Colon (tissue), 2 donors: Measurements from ENCODE around the gene TSPAN1.

ENCODE experiments used
- FAIRE-seq: peaks from 2 replicates; lab custom pipeline; 2012; peaks lifted over from hg19 to GRCh38; lab: Jason Lieb, UNC
- donor health status: control.
- donor health status: control.

The TSPAN1 gene

DNA sequence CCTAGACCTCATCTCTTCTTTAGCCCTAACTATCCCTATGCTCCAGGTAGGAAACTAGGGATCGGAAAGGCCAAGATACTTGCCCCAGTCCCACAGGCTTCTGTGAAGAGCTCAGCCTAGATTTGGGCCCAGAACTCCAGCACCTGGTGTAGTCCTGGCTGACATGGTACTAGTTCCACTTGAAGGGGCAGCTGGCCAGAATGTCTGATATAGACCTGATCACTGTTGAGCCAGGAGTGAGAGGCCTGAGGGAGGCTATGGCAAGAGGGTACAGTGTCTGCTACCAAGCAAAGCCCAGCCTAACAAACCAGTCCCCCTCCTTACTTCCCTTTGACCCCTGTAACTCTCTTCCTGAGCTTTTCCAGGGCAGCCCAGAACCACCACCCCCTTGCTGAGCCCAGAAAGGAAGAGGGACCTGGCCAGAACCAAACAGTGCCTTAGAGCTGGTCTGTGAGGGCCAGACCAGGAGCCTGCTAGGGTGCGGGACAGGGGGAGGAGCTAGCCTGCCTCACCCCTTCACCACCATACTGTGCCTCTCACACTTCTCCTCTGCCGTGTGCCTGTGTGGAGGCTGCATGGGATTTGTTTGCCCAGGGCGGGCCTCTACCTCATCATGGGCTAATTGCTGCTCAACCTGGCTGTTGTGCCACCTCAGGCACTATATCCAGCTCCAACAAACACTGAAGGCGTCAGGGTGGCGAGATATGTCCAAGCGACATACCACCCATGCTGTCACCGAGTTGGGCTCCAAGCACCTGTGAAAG, 12.4 kb downstream of the TSPAN1 start:
- no peak for FAIRE-seq

DNA sequence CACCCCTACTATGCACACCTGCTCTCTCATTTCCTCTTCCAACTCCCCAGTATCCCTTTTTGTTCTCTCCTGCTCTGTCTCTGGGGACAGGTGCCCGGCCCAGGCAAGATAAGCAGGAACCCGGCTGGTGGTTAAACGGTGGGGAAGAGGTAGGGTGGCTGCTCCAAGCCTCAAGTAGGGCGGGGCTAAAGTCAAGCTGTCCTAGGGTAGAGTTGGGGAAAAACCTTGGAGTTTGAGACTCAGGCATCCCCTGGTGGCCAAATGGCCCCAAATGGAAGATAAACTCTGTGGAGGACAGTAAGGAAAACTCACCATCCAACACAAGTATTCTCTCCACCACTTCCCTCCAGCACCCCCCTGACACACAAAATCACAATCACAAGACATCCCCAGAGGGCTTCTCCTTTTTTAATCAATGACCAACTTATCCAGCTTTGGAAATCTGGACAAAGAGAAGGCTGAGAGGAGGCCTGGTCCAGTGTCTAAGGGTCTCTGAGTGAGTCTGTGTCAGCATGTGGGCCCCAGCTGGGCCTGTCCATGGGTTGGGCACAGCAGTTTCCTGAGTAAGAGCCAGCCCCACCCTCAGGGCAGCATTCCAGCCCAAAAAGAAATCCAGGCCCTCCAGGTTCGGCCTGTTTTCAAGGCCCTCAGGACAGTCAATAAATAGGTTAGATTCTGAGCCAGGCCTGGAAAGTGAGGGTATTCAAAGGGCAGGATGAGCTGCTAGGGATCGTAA, 13.6 kb downstream of the TSPAN1 start:
- no peak for FAIRE-seq

GRCh38 chr1:46190539-46190938, 15.7 kb downstream of the TSPAN1 start:
- no peak for FAIRE-seq

- no peak for FAIRE-seq
Observed at GRCh38 chr1:46191033-46191701, 16.3 kb downstream of the TSPAN1 start.

DNA sequence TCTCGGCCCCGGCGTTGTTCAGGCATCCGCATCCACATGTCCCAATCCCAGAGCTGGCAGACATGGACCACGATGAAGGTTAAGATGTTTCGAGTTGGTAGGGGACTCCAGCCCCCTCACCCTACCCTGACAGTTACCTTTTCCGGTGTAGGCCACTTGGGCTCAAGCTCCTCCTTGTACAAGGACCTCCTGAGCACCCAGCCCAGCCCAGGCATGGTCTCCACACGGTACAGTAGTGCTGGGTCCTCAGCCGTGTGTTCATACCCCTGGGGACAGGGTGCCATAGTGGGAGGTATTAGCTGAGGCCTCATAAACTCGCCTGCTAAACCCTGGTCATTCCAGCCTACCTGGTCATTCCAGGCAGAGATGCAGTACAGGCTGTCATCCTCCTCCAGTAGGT, 17.3 kb downstream of the TSPAN1 start:
- FAIRE-seq, result no peak

DNA sequence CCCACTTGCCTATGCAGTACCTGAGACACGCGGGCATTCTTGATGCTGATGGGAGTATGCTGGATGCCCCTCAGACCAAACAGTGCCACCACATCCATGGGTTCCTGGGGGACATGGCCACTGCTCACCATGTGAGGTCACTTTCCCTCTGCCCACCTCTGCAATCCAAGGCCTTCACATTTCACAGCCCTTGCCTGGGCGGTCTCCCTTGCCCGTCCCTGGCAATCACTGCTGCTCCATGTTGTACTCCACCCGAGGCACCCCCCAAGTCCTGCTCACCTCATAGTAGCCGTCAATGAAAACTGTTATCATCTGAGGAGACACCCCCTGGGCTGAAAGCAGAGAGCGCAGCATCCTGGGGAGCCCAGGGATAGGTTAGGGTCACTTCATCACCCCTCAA, 18.4 kb downstream of the TSPAN1 start:
- FAIRE-seq, result no peak

DNA sequence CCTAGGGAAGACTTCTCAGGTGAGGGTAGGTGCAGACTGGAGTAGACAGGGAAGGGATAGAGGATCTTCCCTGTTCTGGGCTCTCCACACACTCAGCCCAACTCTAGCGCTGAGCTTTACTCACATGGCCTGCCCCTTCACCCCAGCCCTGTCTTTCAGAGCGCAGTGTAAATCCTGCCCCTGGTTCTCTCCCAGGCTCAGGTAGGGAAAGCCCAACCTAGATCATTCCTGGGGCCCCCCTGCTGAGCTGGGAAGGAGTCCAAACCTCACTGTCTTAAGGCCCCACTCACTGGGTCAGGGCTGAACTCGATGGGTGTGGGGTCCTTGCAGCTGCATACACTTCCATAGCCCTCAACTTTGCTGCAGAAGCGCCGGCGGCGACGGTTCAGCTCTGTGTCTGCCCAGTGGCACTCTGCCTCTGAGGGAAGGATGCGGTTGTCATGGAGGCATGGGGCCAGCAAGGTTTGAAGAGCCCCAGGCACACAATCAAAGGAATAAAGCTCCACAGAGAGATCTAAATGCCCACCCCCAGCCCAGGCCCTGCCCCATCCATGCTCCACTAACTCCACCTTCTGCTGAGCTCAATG, 19.2 kb downstream of the TSPAN1 start:
- no peak for FAIRE-seq

DNA sequence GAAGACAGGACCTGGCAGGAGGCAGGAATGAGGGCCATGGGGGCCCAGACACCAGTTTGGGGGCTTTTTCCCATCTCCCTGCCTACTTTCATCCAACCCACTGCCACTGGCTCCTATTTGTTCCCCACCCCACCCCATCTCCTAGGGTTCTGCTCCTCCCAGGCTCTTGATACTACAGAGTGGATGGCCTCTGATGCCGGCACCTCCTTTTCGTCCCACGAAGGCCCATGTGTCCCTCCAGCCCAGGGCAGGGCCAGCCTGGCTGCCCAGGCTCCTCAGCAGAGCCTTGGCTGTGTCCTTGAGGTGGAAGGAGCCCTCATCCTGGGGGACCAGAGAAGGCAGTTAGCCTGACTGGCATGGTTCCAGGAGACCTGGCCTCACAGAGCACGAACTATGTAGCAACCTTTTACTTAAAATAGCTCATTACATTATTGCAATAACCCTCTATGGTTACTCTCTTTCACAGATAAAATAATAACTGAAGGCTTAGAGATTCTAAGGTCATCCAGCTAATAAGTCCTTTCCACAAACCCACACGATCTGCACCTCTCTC, 19.8 kb downstream of the TSPAN1 start:
- FAIRE-seq, result no peak

GRCh38 chr1:46196609-46197008, 21.7 kb downstream of the TSPAN1 start:
- FAIRE-seq, result no peak

GRCh38 chr1:46197560-46197963, 22.7 kb downstream of the TSPAN1 start:
- FAIRE-seq, result no peak

DNA sequence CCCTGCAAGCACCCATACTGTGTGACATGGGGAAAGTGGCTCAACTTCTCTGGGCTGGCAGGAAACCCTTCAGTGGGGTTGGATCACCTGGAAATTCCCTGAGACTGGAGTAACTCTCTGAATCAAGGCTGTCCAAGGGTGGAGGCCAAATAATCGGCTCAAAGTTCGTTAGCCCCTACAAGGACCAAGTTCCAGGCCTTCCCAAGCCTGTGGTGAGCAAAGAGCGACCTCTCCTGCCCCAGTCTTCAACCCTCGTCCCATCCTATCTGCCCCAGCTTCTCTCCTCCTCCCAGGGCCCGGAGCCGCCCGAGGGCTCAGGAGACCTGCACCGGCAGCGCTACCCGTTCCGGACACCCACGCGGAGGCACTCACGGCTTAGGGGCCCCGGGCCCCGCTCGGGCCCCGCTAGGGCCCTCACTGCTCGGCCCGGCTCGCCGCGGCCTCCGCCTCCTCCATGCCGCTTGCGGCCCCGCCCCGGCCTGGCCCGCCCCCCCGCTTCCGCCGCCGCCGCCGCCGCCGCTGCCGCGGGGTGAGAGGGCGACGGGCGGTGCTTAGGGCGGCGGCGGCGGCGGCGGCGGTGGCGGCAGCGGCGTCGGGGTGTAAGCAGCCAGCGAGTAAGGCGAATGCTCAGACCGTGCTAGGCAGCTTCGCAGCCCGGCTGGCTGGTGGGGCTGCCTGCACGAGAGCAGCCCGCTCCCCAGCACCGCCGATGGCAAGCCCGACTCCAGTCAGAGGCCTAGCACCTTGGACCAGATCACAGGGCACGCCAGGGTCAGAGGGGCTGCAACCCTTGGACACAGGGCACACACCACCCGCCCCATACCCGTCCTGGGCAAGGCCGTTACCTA, 23.3 kb downstream of the TSPAN1 start, which contains the start of gene POMGNT1:
POMGNT1 (minus strand) TSS at position 471 of the 848 bp plus-strand sequence. CDS start 613 bp downstream, outside the sequence.
- FAIRE-seq, result no peak

DNA sequence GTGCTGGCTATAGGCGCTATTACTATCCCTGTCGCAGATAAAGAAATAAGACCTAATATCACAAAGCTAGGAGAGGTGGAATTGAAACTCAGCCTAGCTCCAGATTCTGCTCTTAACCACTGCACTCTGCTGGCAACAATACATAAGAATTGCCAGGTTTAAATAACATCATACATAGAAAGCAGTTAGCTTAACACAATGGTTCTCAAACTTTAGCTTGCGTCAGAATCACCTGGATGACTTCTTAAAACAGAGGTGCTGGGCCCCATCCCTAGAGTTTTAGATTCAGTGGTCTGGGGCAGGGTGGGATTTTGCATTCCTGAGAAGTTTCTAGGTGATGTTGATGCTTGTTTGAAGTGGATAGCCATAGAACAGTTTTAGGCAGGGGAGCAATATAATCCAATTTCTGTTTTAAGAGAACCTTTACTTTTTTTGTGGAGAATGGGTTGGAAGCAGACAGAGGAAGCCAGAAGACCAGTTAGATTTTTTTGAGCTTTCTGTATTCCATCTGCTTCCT, 24.4 kb downstream of the TSPAN1 start:
- FAIRE-seq, result no peak

- no peak for FAIRE-seq
Observed at GRCh38 chr1:46203738-46204405, 29.0 kb downstream of the TSPAN1 start.

DNA sequence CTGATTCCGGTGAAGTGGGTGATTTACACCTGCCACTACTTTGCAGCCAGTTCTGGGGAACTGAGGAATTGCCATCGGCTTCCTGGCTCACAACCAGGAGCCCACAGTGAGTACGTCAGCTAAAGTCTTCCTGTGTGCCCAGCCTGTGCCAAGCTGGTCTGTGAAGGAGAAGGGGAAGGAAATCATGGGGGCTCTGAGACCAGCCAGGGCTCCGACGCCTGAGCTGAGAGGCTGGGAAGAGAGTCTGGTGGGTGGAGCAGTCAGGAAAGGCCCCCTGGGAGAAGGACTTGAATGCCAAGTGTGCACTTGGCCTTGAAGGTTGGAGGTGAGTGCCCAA, 29.5 kb downstream of the TSPAN1 start:
- FAIRE-seq, result no peak

GRCh38 chr1:46205141-46205540, 30.3 kb downstream of the TSPAN1 start:
- FAIRE-seq, result no peak

GRCh38 chr1:46205791-46206190, 30.9 kb downstream of the TSPAN1 start:
- no peak for FAIRE-seq

DNA sequence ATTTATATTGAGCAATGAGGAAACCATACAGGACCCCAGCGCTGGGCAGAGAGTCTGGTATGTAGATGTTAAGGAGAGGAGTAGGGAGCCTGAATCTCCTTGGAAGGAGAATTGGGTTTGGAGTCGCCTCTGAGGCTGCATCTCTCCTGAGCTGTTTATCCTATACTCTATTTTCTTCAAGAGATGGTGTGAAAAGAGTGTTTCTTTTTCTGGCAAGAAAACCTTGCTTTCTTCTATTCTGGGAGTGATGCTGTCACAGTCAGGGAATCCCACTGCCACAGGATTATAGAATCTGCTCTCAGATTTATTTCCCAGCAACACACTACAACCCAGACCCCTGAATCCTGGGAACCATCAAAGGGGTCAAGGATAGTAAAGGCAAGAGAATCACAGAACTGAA, 31.5 kb downstream of the TSPAN1 start:
- FAIRE-seq, result no peak

DNA sequence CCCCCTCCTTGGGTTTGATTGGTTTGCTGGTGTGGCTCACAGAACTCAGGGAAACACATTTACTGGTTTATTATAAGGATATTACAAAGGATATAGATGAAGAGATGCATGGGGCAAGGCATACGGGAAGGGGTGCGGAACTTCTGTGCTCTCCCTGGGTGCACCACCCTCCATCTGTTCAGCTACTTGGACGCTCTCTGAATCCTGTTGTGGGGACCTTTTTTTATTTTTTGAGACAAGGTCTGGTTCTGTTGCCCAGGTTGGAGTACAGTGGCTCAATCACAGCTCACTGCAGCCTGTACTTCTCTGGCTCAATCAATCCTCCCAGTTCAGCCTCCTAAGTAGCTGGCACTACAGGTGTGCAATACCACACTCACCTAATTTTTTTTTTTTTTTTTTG, 35.7 kb downstream of the TSPAN1 start:
- FAIRE-seq, result no peak

DNA sequence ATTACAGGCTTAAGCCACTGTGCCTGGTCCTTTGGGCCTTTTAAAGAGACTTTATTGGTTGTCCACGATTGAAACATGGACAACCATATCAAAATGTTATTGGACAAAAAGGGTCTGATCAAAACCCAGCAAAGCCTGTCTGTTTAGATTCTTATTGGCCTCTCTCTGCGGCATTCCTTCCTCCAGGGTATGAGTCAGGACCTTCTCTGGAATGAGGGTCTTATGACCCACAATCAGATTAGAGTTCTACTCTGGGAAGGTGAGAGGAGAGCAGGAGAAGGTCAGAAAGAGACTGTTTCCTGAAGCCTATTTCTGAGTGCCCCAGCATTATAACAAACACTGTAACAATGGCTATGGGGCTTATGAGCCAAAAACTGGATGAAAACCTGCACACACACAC, 36.2 kb downstream of the TSPAN1 start:
- FAIRE-seq, result no peak

- FAIRE-seq, result no peak
Observed at GRCh38 chr1:46215504-46215903, 40.6 kb downstream of the TSPAN1 start.

DNA sequence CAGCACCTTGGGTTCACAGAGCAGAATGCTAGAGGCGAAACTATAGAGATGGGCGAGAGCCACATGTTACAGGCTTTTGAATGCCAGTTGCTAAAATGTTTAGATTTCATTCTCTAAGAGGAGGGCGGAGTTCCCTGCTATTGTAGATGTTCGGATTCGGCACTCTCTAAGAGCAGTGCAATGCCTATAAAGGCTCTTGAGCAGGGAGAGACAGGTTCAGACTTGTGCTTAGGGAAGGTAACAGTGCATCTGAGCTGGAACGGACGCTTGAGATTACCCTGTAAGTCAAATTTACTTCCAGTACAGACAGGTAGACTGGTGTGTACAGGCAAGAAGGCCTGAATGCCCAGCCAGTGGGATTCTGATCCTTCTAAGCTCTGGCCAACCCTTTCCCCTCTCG, 43.6 kb downstream of the TSPAN1 start:
- FAIRE-seq, result no peak
